ENCODE data around the gene PRKCB.

- TF ChIP-seq CTCF (conservative IDR thresholded peaks at IDR 0.05; ENCODE audit: low read length) = no peak
- no peak for TF ChIP-seq EZH2phosphoT487 (IDR thresholded peaks at IDR 0.05; ENCODE audit: borderline replicate concordance, low read depth, low read length)
Observed at GRCh38 chr16:23902034-23902747, 66.4 kb downstream of the PRKCB start.

All from OCI-LY7 (cell line).